HG02678 (cell line): Measurements from ENCODE around the gene KCNJ15.

Experiments used
- ATAC-seq: cut with Tn5 transposase; IDR thresholded peaks from one replicate; pipeline ENCODE4 v1.9.1; 2021; ENCODE audit warnings: mild to moderate bottlenecking, moderate library complexity; ENCODE audit not compliant: unreplicated experiment

KCNJ15 gene

GRCh38 chr21:38352536-38353219, 95.9 kb downstream of the KCNJ15 start:
- peak; percentile 47 for ATAC-seq

GRCh38 chr21:38354231-38354630, 97.4 kb downstream of the KCNJ15 start:
- no peak for ATAC-seq

GRCh38 chr21:38354746-38355145, 98.0 kb downstream of the KCNJ15 start:
- no peak for ATAC-seq

- no peak for ATAC-seq
Measured at GRCh38 chr21:38355353-38355752, 98.6 kb downstream of the KCNJ15 start.

- peak; percentile 45 for ATAC-seq
Measured at GRCh38 chr21:38355992-38356781, 99.4 kb downstream of the KCNJ15 start.
